Mammary epithelial cell (primary cell): ENCODE results near the gene SPARCL1.

Source experiments
- CTCF ChIP-seq, 2 donors: IDR thresholded peaks in 1 of 2; conservative IDR thresholded peaks in 1 of 2; 2 replicates each; pipeline ENCODE4 v1.5.1; 2011 to 2012; ENCODE audit warnings: inconsistent platforms in 2 of 2, low read length in 2 of 2, mild to moderate bottlenecking in 2 of 2, control low read depth in 1 of 2, low read depth in 1 of 2; ENCODE audit not compliant: insufficient read depth in 1 of 2; ENCODE audit errors: extremely low read depth in 1 of 2
- EZH2 ChIP-seq: IDR thresholded peaks from 2 replicates; pipeline ENCODE4 v1.6.1; 2012; ENCODE audit warnings: low read length, inconsistent platforms, borderline replicate concordance

GRCh38 chr4:87430038-87430437 is 99.1 kb downstream of the SPARCL1 start:
- TF ChIP-seq CTCF (conservative IDR thresholded peaks at IDR 0.05 in 1 of 2, IDR thresholded peaks at IDR 0.05 in 1 of 2; ENCODE audit: extremely low read depth in 1 of 2, insufficient read depth in 1 of 2, low read depth in 1 of 2, low read length in 2 of 2): no peak
- TF ChIP-seq EZH2: no peak
